Activated naive CD8-positive, alpha-beta T cell treated with anti-CD3 and anti-CD28 coated beads, Interleukin-2, amount 10 ng/mL, durations not matched to agents 7 days and 5 days (primary cell): ENCODE measurements around the gene TAS2R40. TPM values are rescaled to one million over a fixed set of nuclear protein-coding genes. Genes with fewer than 3 reads are reported as not detected.

Experiments used
- ATAC-seq: fragments of 150-1000 bp; cut with Tn5 transposase; one replicate; pipeline ENCODE4 v1.10.0; 2021; ENCODE audit warnings: low read depth, moderate library complexity
- POLR2A ChIA-PET: fragments of 350-600 bp; sonication (Branson Sonifier 250); formaldehyde crosslinking; loops from one replicate; lab custom pipeline; 2021; ENCODE audit warnings: antibody characterized with exemption; lab: Charles Lee
- DNase-seq: peaks from one replicate; pipeline ENCODE4 v3.0.0; 2021
- H3K27ac Mint-ChIP-seq: one replicate; pipeline ENCODE4 v1.8.0; 2022; ENCODE audit warnings: mild to moderate bottlenecking, mixed read lengths
- H3K27me3 Mint-ChIP-seq: one replicate; pipeline ENCODE4 v1.8.0; 2022; ENCODE audit warnings: mild to moderate bottlenecking, moderate library complexity, mixed read lengths
- H3K36me3 Mint-ChIP-seq: one replicate; pipeline ENCODE4 v1.8.0; 2021; ENCODE audit warnings: mild to moderate bottlenecking, mixed read lengths
- H3K4me1 Mint-ChIP-seq: one replicate; pipeline ENCODE4 v1.8.0; 2021; ENCODE audit warnings: mixed read lengths
- H3K4me3 Mint-ChIP-seq: one replicate; pipeline ENCODE4 v1.8.0; 2022; ENCODE audit warnings: mild to moderate bottlenecking, moderate library complexity, mixed read lengths
- H3K9me3 Mint-ChIP-seq: one replicate; pipeline ENCODE4 v1.8.0; 2021; ENCODE audit warnings: mixed read lengths
- total RNA-seq, 2 experiments: library from RNA; stranded (reverse); gene quantifications; one replicate each; pipeline ENCODE4 v1.2.3, GENCODE V29; 2021

TAS2R40 gene
- total RNA-seq, 2 experiments from 2014 or later, result not detected

DNA sequence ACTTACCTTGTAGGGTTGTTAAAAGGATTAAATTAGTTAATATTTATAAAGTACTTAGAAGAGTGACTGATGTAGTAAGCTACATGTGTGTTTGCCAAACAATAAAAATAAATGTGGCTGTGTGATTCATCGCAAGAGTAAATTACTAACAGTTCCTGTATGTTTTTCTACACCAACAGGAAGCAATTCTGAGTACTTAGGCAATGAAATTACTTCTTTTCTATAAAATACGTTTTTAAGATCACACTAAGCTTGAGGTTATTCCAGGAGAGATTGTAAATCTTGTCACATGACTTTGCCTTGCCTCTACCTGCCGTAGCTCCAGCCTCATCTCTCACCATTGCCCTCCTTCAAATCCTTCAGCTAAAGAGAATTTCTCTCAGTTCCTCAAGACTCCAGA, 23.3 kb downstream of the TAS2R40 start:
- Mint-ChIP-seq H3K4me3 (peak overlapping the region; percentile 5), H3K27ac (peak overlapping the region; percentile 81), H3K4me1 (peaks cover 51% of the 10 kb centered on the region), H3K9me3 (peaks cover 12% of the 10 kb centered on the region), H3K27me3 (no peaks in the 10 kb centered on the region), H3K36me3 (peaks cover 20% of the 10 kb centered on the region)
- POLR2A ChIA-PET, result interaction anchor here (1.0 to 3.1 kb wide), 5 partner anchors 12 to 141 kb away, joined by 3 to 19 read pairs (median 4); partner anchors contain the start of genes CASP2 and GSTK1
- DNase-seq (no peak), ATAC-seq (peak; percentile 74)

- POLR2A ChIA-PET, result interaction anchor here (1.0 to 3.1 kb wide), 2 partner anchors 15 to 41 kb away, joined by 5 to 19 read pairs; partner anchors contain the start of genes CASP2 and GSTK1
- peaks cover 26% of the 10 kb centered on the region for H3K36me3 Mint-ChIP-seq
- no peak overlapping the region for H3K4me3 Mint-ChIP-seq
- H3K9me3 Mint-ChIP-seq, result peaks cover 16% of the 10 kb centered on the region
- peaks cover 61% of the 10 kb centered on the region for H3K4me1 Mint-ChIP-seq
- no peak overlapping the region for H3K27ac Mint-ChIP-seq
- ATAC-seq (no peak), DNase-seq (no peak)
- H3K27me3 Mint-ChIP-seq, result no peaks in the 10 kb centered on the region
Observed at GRCh38 chr7:143247372-143247771, 25.5 kb downstream of the TAS2R40 start.

- POLR2A ChIA-PET, result interaction anchor here (0.9 to 1.5 kb wide), 3 partner anchors 14 to 56 kb away, joined by 3 to 6 read pairs (median 3); partner anchors contain the start of genes CASP2 and GSTK1
- no peak for ATAC-seq
- H3K36me3 Mint-ChIP-seq, result peaks cover 36% of the 10 kb centered on the region
- H3K27ac Mint-ChIP-seq, result no peak overlapping the region
- peaks cover 24% of the 10 kb centered on the region for H3K9me3 Mint-ChIP-seq
- H3K27me3 Mint-ChIP-seq, result no peaks in the 10 kb centered on the region
- no peak for DNase-seq
- H3K4me3 Mint-ChIP-seq, result no peak overlapping the region
- peaks cover 59% of the 10 kb centered on the region for H3K4me1 Mint-ChIP-seq
Observed at GRCh38 chr7:143248761-143249354, 27.0 kb downstream of the TAS2R40 start.

GRCh38 chr7:143250199-143250598, 28.4 kb downstream of the TAS2R40 start:
- no peaks in the 10 kb centered on the region for H3K27me3 Mint-ChIP-seq
- H3K4me1 Mint-ChIP-seq, result peaks cover 58% of the 10 kb centered on the region
- no peak overlapping the region for H3K4me3 Mint-ChIP-seq
- H3K27ac Mint-ChIP-seq, result peak overlapping the region; percentile 24
- ATAC-seq (no peak), DNase-seq (no peak)
- peaks cover 40% of the 10 kb centered on the region for H3K36me3 Mint-ChIP-seq
- POLR2A ChIA-PET, result interaction anchor here (0.9 to 1.7 kb wide), 4 partner anchors 13 to 130 kb away, joined by 3 to 10 read pairs (median 4); partner anchors contain the start of gene GSTK1
- peaks cover 29% of the 10 kb centered on the region for H3K9me3 Mint-ChIP-seq

- Mint-ChIP-seq H3K27me3 (no peaks in the 10 kb centered on the region), H3K9me3 (peaks cover 29% of the 10 kb centered on the region), H3K4me1 (peaks cover 56% of the 10 kb centered on the region), H3K27ac (peak overlapping the region; percentile 68), H3K4me3 (peak overlapping the region; percentile 50), H3K36me3 (peaks cover 39% of the 10 kb centered on the region)
- ATAC-seq (peak; percentile 62), DNase-seq (no peak)
- POLR2A ChIA-PET, result interaction anchor here (0.9 to 1.7 kb wide), 5 partner anchors 10 to 129 kb away, joined by 3 to 10 read pairs (median 4); partner anchors contain the start of gene GSTK1
Observed at GRCh38 chr7:143250822-143251221, 29.0 kb downstream of the TAS2R40 start.

DNA sequence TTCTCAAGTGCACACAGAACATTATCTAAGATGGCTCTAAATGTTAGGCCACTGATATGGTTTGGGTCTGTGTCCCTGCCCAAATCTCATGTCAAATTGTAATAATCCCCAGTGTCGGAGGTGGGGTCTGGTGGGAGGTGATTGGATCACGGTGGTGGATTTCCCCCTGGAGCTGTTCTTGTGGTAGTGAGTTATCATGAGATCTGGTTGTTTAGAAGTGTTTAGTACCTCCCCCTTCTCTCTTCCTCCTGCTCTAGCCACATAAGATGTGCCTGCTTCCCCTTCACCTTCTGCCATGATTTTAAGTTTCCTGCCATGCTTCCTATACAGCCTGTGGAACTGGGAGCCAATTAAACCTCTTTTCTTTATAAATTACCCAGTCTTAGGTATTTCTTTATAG, 30.2 kb downstream of the TAS2R40 start:
- peaks cover 32% of the 10 kb centered on the region for H3K36me3 Mint-ChIP-seq
- POLR2A ChIA-PET, result interaction anchor here (0.6 to 1.6 kb wide), 4 partner anchors 9 to 36 kb away, joined by 3 to 4 read pairs (median 3); partner anchors contain the start of genes CASP2 and GSTK1
- H3K4me1 Mint-ChIP-seq, result peaks cover 53% of the 10 kb centered on the region
- H3K27ac Mint-ChIP-seq, result peak overlapping the region; percentile 49
- no peak for DNase-seq
- peak; percentile 41 for ATAC-seq
- no peaks in the 10 kb centered on the region for H3K27me3 Mint-ChIP-seq
- H3K4me3 Mint-ChIP-seq, result peak overlapping the region; percentile 21
- peaks cover 29% of the 10 kb centered on the region for H3K9me3 Mint-ChIP-seq

- H3K9me3 Mint-ChIP-seq, result peaks cover 17% of the 10 kb centered on the region
Observed at GRCh38 chr7:143255564-143255963, 33.7 kb downstream of the TAS2R40 start.

GRCh38 chr7:143256325-143256724, 34.5 kb downstream of the TAS2R40 start:
- peak; percentile 40 for ATAC-seq
- H3K4me3 Mint-ChIP-seq, result no peak overlapping the region

More at GRCh38 chr7:143255564-143255963, 33.7 kb downstream of the TAS2R40 start:
- H3K27me3 Mint-ChIP-seq, result no peaks in the 10 kb centered on the region
- peaks cover 19% of the 10 kb centered on the region for H3K36me3 Mint-ChIP-seq
- ATAC-seq (no peak), DNase-seq (no peak)
- no peak overlapping the region for H3K27ac Mint-ChIP-seq
- POLR2A ChIA-PET, result interaction anchor here (1.3 to 2.1 kb wide), 2 partner anchors 8 to 24 kb away, joined by 5 to 8 read pairs; partner anchors contain the start of gene GSTK1
- H3K4me3 Mint-ChIP-seq, result no peak overlapping the region
- peaks cover 48% of the 10 kb centered on the region for H3K4me1 Mint-ChIP-seq

DNA sequence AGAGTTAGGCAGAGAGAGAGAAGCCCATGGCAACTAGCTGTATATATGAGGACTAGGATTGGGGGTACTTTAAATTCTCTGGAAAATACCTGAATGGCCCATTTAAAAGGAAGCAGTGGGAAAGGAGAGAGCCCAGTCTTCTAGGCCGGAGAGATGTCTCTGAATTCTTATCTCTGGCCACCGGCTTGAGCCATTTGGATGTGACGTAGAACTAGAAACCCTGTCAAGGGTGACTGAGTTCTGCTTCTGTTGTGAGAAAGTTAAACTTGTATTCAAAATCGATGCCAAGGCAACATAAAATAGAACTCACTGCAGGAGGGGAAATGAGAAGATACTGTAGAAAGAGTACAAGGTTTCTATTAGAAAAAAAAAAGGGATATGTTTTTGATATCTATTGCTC, 35.1 kb downstream of the TAS2R40 start:
- H3K4me3 Mint-ChIP-seq, result no peak overlapping the region
- peaks cover 40% of the 10 kb centered on the region for H3K4me1 Mint-ChIP-seq
- no peaks in the 10 kb centered on the region for H3K27me3 Mint-ChIP-seq
- peaks cover 19% of the 10 kb centered on the region for H3K9me3 Mint-ChIP-seq
- DNase-seq (no peak), ATAC-seq (no peak)
- POLR2A ChIA-PET, result interaction anchor here (0.6 to 1.2 kb wide), 2 partner anchors 11 to 123 kb away, joined by 3 to 4 read pairs; no protein-coding TSS in a partner anchor
- H3K36me3 Mint-ChIP-seq, result peaks cover 18% of the 10 kb centered on the region
- H3K27ac Mint-ChIP-seq, result peak overlapping the region; percentile 16

More at GRCh38 chr7:143256325-143256724, 34.5 kb downstream of the TAS2R40 start:
- no peak overlapping the region for H3K27ac Mint-ChIP-seq
- peaks cover 17% of the 10 kb centered on the region for H3K9me3 Mint-ChIP-seq
- DNase-seq, result no peak
- peaks cover 18% of the 10 kb centered on the region for H3K36me3 Mint-ChIP-seq
- POLR2A ChIA-PET, result interaction anchor here (1.2 kb wide), 1 partner anchor 11 kb away, joined by 3 read pairs; no protein-coding TSS in a partner anchor
- no peaks in the 10 kb centered on the region for H3K27me3 Mint-ChIP-seq
- H3K4me1 Mint-ChIP-seq, result peaks cover 44% of the 10 kb centered on the region

GRCh38 chr7:143257501-143257900, 35.7 kb downstream of the TAS2R40 start:
- Mint-ChIP-seq H3K4me3 (no peak overlapping the region), H3K27ac (no peak overlapping the region), H3K4me1 (peaks cover 37% of the 10 kb centered on the region), H3K27me3 (no peaks in the 10 kb centered on the region), H3K36me3 (peaks cover 17% of the 10 kb centered on the region), H3K9me3 (peaks cover 17% of the 10 kb centered on the region)
- POLR2A ChIA-PET, result no interaction called here
- ATAC-seq (no peak), DNase-seq (no peak)

GRCh38 chr7:143258831-143259230, 37.0 kb downstream of the TAS2R40 start:
- Mint-ChIP-seq H3K4me3 (peak overlapping the region; percentile 56), H3K9me3 (peaks cover 10% of the 10 kb centered on the region), H3K4me1 (peaks cover 39% of the 10 kb centered on the region), H3K27ac (peak overlapping the region; percentile 82), H3K27me3 (no peaks in the 10 kb centered on the region), H3K36me3 (peaks cover 13% of the 10 kb centered on the region)
- POLR2A ChIA-PET, result interaction anchor here (0.6 to 1.1 kb wide), 2 partner anchors 29 to 48 kb away, joined by 3 to 6 read pairs; partner anchors contain the start of gene CASP2
- no peak for DNase-seq
- ATAC-seq, result no peak

GRCh38 chr7:143259765-143260164, 37.9 kb downstream of the TAS2R40 start:
- ATAC-seq, result no peak
- Mint-ChIP-seq H3K9me3 (peaks cover 5% of the 10 kb centered on the region), H3K27me3 (no peaks in the 10 kb centered on the region), H3K4me1 (peaks cover 44% of the 10 kb centered on the region), H3K4me3 (no peak overlapping the region), H3K27ac (peak overlapping the region; percentile 8), H3K36me3 (peaks cover 15% of the 10 kb centered on the region)
- no peak for DNase-seq
- POLR2A ChIA-PET, result interaction anchor here (1.3 kb wide), 1 partner anchor 8 kb away, joined by 4 read pairs; no protein-coding TSS in a partner anchor

DNA sequence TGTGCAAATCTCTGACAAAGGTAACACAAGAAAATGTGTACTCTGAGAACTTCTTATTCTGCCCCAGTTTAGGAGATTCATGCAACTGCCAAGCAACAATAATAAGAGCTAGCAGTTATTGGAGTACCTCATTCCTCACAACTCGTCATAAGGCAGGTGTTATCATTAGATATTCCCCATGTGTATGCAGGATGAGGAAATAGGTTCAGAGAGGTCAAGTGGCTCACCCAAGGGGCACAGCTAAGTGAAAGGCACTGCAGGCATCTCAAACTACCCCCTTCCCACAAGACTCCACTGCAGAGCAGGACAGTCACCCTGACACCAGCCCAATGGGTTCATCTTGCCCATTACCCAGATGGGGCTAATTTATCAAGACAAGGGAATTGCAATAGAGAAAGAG, 40.1 kb downstream of the TAS2R40 start:
- H3K9me3 Mint-ChIP-seq, result peaks cover 5% of the 10 kb centered on the region
- peak overlapping the region; percentile 96 for H3K4me3 Mint-ChIP-seq
- H3K36me3 Mint-ChIP-seq, result peaks cover 25% of the 10 kb centered on the region
- no peaks in the 10 kb centered on the region for H3K27me3 Mint-ChIP-seq
- POLR2A ChIA-PET, result interaction anchor here (2.2 kb wide), 1 partner anchor 16 kb away, joined by 19 read pairs; no protein-coding TSS in a partner anchor
- H3K27ac Mint-ChIP-seq, result peak overlapping the region; percentile 16
- peaks cover 40% of the 10 kb centered on the region for H3K4me1 Mint-ChIP-seq
- DNase-seq (no peak), ATAC-seq (no peak)
